SIG-M5 treated with dmso at 0.1 percent for 504 hours (cell line): Measurements from ENCODE around the gene NDST1.
A peak's percentile ranks its signal among the peaks of the same experiment; 100 is the strongest.

ENCODE experiments used
- DNase-seq: peaks from one replicate; lab custom pipeline; 2025; ENCODE audit not compliant: unreplicated experiment; lab: John Stamatoyannopoulos, UW

The NDST1 gene

DNA sequence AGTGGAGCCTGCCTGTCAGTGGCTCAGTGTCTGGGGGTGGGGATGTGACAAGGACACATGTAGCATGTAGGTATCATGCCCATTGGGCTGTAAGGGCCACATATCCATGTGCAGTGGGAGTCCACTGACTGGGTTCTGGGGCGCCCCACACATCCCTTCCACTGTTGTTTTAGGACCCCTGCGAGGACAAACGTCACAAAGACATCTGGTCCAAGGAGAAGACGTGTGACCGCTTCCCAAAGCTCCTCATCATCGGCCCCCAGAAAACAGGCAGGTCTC is 33.4 kb downstream of the NDST1 start:
- no peak for DNase-seq

DNA sequence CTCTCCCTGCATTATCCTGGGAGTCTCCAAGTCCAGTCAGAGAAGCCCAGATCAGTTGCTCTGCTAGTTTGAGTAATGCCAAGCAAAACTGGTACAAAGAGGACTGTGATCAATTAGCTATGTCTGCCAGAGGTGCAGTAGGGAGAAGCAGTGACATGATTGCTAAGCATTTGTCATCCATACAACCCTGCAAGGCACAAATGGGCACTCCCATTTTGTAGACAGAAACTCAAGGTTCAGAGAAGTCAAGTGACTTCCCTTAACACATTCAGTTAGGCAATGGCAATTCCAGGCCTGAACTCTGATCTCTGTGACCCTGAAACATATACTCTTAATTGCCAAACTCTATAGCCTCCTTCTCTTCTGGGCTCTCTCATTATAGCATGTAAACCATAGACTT is 34.0 kb downstream of the NDST1 start:
- DNase-seq = no peak

GRCh38 chr5:150542933-150543445 is 35.1 kb downstream of the NDST1 start:
- no peak for DNase-seq

GRCh38 chr5:150544611-150545219 is 36.8 kb downstream of the NDST1 start:
- DNase-seq = peak; percentile 72

GRCh38 chr5:150545246-150545645 is 37.3 kb downstream of the NDST1 start:
- no peak for DNase-seq

DNA sequence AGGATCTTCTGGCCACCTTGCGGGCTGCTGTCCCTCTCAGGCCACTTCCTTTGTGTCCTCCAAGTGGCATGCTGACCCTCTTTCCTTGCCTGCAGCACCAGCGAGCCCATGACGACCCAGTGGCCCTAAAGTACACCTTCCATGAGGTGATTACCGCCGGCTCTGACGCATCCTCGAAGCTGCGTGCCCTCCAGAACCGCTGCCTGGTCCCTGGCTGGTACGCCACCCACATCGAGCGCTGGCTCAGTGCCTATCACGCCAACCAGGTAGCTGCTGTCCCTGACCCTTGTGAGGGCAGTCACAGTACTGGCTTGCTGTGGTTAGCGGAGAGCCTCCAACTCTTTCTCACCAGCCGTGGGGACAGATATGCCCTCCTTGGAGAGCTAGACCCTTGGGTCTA is 40.2 kb downstream of the NDST1 start:
- DNase-seq = no peak

GRCh38 chr5:150549735-150550134 is 41.8 kb downstream of the NDST1 start:
- DNase-seq = no peak

DNA sequence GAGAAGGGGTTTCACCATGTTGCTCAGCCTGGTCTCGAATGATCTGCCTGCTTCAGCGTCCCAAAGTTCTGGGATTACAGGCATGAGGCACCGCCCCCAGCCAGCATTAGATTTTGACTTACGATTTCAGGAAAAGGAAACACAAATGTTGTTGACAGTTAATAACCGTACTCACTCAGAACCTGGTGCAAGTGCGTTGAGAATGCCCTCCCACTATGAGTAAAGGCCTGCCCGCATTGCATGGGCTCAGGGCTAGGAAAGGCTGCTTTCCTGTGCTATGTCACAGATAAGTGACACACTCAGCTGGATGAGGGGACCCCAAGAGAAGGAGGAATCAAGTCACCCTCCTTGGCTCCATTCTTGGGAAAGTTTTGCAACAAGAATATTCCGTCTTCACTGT is 42.4 kb downstream of the NDST1 start:
- DNase-seq = no peak

GRCh38 chr5:150551066-150551465 is 43.1 kb downstream of the NDST1 start:
- DNase-seq = no peak

- DNase-seq = no peak
Measured at GRCh38 chr5:150553402-150553801, 45.5 kb downstream of the NDST1 start.

DNA sequence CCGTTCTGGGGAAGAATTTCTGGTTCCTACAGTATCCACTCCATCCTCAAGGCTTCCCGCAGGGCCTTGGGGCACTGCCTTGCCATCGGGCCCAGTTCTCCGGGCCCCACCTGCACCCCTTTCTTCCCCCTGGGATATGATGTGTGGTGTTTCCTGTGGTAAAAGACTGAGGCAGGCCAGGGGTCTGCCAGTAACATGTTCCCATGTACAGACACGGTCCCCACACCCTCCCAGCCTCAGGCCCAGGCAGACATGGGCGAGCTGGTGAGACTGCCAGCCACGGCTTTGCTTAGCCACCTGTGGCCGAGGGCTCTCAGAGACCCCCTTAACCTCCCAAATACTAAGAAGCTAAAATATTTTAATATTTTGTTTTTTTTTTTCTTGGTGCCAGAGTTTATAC is 46.0 kb downstream of the NDST1 start:
- DNase-seq = no peak

DNA sequence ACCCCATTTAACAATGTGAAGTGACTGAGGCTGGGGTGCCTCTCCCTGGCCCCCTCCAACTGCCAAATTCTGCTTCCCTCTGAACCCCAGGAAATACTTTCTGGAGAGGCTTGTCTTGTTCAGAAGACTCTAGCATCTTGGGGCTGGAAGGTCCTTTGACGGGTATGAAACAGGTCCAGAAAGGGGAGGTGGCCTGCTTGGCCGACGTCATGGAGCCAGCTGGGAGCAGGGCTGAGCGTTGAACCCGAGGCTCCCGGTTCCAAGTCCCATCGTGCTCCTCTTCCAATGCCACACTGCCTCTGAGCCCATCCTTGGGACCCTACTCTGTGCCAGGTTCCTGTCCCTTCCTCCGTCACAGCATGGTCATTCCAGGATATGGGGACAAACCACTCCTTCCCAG is 46.9 kb downstream of the NDST1 start:
- no peak for DNase-seq

DNA sequence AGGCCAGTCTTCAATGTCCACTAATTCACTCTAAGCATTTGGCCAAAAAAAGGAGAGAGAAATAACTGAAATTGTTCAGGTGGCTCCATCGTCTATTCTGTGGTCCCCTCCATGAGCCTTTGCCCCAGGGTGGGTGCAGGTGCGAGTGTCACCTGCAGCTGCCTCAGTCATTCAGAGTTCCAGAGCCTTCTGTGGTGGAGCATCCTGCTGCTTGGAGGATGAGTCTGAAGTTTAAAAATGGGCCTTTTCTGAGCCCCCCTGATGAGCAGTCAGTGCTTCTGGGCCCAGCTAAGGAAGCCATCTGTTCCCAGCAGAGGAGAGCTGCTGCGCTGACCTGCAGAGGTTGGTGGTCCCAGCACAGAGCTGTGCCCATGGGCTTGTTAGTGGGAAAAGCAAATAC is 48.2 kb downstream of the NDST1 start:
- no peak for DNase-seq

- DNase-seq = no peak
Measured at GRCh38 chr5:150556859-150557508, 49.1 kb downstream of the NDST1 start.

DNA sequence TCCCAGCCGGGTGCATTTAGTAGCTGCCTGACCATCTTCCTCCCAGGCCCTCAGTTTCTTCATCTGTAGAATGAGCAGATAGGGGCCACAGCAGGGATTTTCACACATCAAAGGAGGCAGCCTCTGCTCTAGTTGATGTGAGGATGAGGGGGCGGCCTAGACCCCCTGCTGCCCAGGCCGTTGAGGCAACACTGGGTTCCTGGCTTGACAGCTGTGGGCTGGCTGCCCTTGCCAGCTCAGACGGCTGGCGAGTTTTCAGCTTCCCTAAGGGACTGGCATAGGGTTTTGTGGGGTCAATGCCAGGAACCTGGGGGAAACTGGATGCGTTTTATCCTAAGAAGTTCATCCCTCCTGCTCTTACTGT is 49.6 kb downstream of the NDST1 start:
- DNase-seq = no peak

DNA sequence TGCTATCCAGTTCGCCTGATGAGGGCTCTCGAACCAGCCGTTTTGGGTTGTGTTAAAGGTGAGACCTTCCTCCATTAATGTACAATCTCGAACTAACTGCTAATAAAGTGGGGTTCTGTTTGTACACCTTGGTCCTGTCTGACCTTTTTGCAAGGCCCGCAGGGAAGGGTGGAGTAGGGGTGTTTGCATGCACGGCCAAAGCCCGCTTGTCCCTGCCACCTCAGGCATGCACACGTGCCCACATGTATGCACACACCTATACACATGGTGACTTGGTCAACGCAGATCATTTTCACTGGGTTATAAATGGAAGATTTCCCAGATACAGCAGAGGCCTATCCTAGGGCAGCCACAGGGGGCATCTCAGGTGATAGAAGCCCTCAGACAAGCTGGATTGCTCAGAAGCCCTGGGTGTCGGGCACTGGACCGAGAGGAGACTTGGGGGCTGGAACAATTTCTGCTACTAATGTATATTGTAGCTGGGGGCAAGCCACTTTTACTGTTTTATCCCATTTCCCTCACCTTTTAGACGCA is 50.2 kb downstream of the NDST1 start:
- DNase-seq = no peak

DNA sequence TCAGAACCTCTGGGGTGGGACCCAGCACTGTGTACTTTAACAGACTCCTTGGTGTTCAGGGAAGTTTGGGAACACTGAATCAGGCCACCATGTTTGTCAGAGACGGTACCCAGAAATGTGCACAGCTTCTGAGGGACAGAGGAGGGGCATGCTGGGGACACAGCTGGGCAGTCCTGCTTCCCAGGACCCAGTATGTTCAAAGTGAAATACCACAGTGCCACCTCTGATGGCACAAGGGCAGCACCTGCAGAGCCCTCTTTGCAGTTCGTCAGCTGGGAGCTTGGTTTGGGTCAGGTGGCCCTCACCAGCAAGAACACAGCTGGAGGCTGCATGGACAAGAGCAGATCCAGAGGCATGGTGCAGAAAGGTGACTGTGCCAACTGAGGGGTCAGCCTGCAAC is 51.2 kb downstream of the NDST1 start:
- no peak for DNase-seq

DNA sequence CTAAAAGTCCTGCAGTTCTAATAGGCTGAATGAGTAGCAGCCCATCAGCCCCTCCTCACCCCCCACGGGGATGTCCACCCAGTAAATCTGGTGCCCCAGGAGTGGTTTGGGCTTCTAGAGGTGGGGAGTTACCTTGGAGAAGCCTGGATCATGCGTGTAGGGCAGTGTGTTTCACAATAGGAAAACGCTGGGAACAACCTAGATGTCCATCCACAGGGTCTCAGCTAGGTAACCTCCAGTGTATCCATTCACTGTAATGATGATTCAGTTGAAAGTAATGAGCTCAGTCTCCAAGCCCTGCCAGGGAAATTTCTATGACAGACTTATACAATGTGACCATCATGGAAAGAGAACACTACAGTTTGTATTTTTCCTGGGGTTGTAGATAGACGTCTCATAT is 51.8 kb downstream of the NDST1 start:
- DNase-seq = no peak

DNA sequence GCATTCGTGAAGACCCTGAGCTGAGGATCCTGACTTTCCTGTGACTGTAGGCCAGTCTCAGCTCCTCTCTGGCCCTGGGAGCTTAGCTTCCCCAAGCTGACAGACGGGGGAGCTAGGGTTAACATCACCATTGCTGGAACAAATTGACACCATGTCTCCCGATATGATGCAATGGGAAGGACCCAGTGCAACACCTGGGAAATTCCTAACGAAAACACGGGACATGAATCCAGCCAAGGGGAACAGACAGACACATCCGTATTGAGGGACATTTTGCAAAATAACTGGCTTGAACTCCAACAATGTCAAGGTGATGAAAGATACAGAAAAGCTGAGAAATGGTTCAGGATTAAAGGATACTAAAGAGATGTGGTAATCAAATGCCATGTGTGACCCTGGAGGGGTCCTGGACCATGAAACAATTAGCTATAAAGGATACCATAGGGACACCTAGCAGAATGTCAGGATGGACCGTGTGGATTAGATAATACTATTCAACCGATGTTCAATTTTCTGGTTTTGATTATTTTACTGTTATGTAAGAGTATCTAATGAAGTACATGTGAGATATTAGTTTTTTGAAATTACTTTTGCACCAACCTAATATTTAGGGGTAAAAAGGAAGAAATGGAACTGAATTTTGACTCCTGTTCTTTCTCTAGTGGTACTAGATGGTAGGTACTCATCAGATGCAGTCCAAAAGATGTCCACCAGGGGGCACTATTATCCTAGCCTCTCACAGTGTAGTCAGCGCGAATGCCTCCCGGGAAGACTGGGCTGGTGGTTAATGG is 52.7 kb downstream of the NDST1 start:
- DNase-seq = peak; percentile 79

DNA sequence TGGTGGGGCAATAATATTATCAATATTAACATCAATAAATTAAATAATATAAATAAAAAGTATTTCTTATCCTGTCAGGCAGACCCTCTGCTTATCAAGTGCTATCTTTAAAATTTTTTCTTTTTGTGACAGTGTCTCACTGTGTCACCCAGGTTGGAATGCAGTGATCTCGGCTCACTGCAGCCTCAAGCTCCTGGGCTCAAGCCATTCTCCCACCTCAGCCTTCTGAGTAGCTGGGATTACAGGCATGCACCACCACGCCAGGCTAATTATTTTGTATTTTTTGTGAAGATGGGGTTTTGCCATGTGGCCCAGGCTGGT is 53.2 kb downstream of the NDST1 start:
- DNase-seq = no peak

GRCh38 chr5:150561571-150562275 is 53.8 kb downstream of the NDST1 start:
- no peak for DNase-seq

- DNase-seq = peak; percentile 62
Measured at GRCh38 chr5:150562832-150563231, 54.9 kb downstream of the NDST1 start.
